ENCODE measurements around the gene ADORA2A.

GRCh38 chr22:24417200-24417599 lies 10.2 kb upstream of the ADORA2A start:
- TF ChIP-seq POLR2A (IDR thresholded peaks at IDR 0.05) (no peak), CTCF (IDR thresholded peaks at IDR 0.05) (no peak)

Measured in breast epithelium (tissue), 3 donors.